ENCODE measurements around the gene FAM174B. TPM values are rescaled to one million over a fixed set of nuclear protein-coding genes. Genes with fewer than 3 reads are reported as not detected.

Gene FAM174B
- polyA plus RNA-seq, 1 donor from 2014 or later = 20.1 TPM

DNA sequence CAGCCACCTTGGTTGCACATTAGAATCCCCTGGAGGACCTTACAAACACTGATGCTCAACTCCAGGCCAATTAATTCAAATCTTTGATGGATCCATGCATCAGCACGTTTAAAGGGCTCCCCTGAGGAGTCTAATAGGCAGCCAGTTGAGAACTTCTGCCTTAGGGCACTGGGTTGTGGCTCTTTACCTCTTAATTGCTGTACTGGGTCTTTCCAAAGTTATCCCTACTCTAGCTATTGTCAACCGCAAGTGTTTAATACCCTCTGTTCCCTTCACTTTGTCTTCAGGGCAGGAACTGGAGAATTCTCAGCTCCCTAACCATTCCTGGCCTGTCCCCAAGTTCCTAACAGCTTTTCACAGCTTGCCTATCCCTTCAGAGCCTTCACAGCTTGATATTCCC, 15.0 kb upstream of the FAM174B start:
- Histone ChIP-seq H2AFZ (ENCODE audit: low read depth, low read length) (no peak overlapping the region), H3K36me3 (ENCODE audit: insufficient read depth, low read length) (no peaks in the 10 kb centered on the region), H3K79me2 (replicated peaks; ENCODE audit: insufficient read depth, low read length) (no peaks in the 10 kb centered on the region), H3F3A (ENCODE audit: insufficient read depth, low read length, poor library complexity, severe bottlenecking) (no peaks in the 10 kb centered on the region), H4K20me1 (ENCODE audit: insufficient read depth) (no peaks in the 10 kb centered on the region), H3K9ac (ENCODE audit: low read length) (no peak overlapping the region), H3K4me3 (ENCODE audit: low read length) (no peak overlapping the region), H3K4me2 (ENCODE audit: low read length) (no peak overlapping the region), H3K9me3 (ENCODE audit: low read length) (no peaks in the 10 kb centered on the region), H3K9me2 (ENCODE audit: insufficient read depth, low read length) (no peaks in the 10 kb centered on the region), H3K27ac (ENCODE audit: low read length) (no peak overlapping the region), H3K27me3 (ENCODE audit: insufficient read depth, low read depth, low read length) (no peaks in the 10 kb centered on the region)
- TF ChIP-seq, protein P1, sequence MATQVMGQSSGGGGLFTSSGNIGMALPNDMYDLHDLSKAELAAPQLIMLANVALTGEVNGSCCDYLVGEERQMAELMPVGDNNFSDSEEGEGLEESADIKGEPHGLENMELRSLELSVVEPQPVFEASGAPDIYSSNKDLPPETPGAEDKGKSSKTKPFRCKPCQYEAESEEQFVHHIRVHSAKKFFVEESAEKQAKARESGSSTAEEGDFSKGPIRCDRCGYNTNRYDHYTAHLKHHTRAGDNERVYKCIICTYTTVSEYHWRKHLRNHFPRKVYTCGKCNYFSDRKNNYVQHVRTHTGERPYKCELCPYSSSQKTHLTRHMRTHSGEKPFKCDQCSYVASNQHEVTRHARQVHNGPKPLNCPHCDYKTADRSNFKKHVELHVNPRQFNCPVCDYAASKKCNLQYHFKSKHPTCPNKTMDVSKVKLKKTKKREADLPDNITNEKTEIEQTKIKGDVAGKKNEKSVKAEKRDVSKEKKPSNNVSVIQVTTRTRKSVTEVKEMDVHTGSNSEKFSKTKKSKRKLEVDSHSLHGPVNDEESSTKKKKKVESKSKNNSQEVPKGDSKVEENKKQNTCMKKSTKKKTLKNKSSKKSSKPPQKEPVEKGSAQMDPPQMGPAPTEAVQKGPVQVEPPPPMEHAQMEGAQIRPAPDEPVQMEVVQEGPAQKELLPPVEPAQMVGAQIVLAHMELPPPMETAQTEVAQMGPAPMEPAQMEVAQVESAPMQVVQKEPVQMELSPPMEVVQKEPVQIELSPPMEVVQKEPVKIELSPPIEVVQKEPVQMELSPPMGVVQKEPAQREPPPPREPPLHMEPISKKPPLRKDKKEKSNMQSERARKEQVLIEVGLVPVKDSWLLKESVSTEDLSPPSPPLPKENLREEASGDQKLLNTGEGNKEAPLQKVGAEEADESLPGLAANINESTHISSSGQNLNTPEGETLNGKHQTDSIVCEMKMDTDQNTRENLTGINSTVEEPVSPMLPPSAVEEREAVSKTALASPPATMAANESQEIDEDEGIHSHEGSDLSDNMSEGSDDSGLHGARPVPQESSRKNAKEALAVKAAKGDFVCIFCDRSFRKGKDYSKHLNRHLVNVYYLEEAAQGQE (IDR thresholded peaks at IDR 0.05; ENCODE audit: borderline replicate concordance) = no peak

GRCh38 chr15:92669432-92669831, 13.9 kb upstream of the FAM174B start:
- Histone ChIP-seq H3K36me3 (ENCODE audit: insufficient read depth, low read length) (no peaks in the 10 kb centered on the region), H3K79me2 (replicated peaks; ENCODE audit: insufficient read depth, low read length) (no peaks in the 10 kb centered on the region), H3K9me3 (ENCODE audit: low read length) (no peaks in the 10 kb centered on the region), H3K4me2 (ENCODE audit: low read length) (no peak overlapping the region), H3K27ac (ENCODE audit: low read length) (no peak overlapping the region), H2AFZ (ENCODE audit: low read depth, low read length) (no peak overlapping the region), H3K9ac (ENCODE audit: low read length) (no peak overlapping the region), H3K27me3 (ENCODE audit: insufficient read depth, low read depth, low read length) (no peaks in the 10 kb centered on the region), H3K9me2 (ENCODE audit: insufficient read depth, low read length) (no peaks in the 10 kb centered on the region), H4K20me1 (ENCODE audit: insufficient read depth) (no peaks in the 10 kb centered on the region), H3K4me3 (ENCODE audit: low read length) (no peak overlapping the region), H3F3A (ENCODE audit: insufficient read depth, low read length, poor library complexity, severe bottlenecking) (no peaks in the 10 kb centered on the region)
- TF ChIP-seq EZH2 (IDR thresholded peaks at IDR 0.05; ENCODE audit: borderline replicate concordance, insufficient read depth, low read length, poor library complexity, severe bottlenecking) (no peak), SMC3 (conservative IDR thresholded peaks at IDR 0.05; ENCODE audit: poor library complexity) (no peak), TAF1 (IDR thresholded peaks at IDR 0.05; ENCODE audit: low read depth) (no peak), EP300 (conservative IDR thresholded peaks at IDR 0.05; ENCODE audit: poor library complexity, severe bottlenecking) (no peak), MXI1 (conservative IDR thresholded peaks at IDR 0.05; ENCODE audit: poor library complexity, severe bottlenecking) (no peak), POLR2AphosphoS5 (IDR thresholded peaks at IDR 0.05) (no peak), RAD21 (conservative IDR thresholded peaks at IDR 0.05) (no peak)
- TF ChIP-seq, protein P1 (IDR thresholded peaks at IDR 0.05; ENCODE audit: borderline replicate concordance) = no peak
- TF ChIP-seq, protein P2, sequence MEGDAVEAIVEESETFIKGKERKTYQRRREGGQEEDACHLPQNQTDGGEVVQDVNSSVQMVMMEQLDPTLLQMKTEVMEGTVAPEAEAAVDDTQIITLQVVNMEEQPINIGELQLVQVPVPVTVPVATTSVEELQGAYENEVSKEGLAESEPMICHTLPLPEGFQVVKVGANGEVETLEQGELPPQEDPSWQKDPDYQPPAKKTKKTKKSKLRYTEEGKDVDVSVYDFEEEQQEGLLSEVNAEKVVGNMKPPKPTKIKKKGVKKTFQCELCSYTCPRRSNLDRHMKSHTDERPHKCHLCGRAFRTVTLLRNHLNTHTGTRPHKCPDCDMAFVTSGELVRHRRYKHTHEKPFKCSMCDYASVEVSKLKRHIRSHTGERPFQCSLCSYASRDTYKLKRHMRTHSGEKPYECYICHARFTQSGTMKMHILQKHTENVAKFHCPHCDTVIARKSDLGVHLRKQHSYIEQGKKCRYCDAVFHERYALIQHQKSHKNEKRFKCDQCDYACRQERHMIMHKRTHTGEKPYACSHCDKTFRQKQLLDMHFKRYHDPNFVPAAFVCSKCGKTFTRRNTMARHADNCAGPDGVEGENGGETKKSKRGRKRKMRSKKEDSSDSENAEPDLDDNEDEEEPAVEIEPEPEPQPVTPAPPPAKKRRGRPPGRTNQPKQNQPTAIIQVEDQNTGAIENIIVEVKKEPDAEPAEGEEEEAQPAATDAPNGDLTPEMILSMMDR (IDR thresholded peaks at IDR 0.05; ENCODE audit: poor library complexity, severe bottlenecking) = no peak
